Measurements from ENCODE around the gene RBBP8NL. TPM values are rescaled to one million over a fixed set of nuclear protein-coding genes. Genes with fewer than 3 reads are reported as not detected.

RBBP8NL gene
- total and polyA plus RNA-seq, 2 of the 8 experiments (the other 6 are each of a cell fraction or from before 2014, with no cell fraction given), result 0.43 to 0.48 TPM

- TF ChIP-seq SIRT6 (IDR thresholded peaks at IDR 0.05; ENCODE audit: low read length) (no peak), CTCF (IDR thresholded peaks at IDR 0.05; ENCODE audit: control extremely low read depth in 1 of 3, insufficient read depth in 1 of 3, low read depth in 1 of 3, low read length in 3 of 3) (no peak), MAFK (IDR thresholded peaks at IDR 0.05; ENCODE audit: low read depth, low read length) (no peak), SIN3A (conservative IDR thresholded peaks at IDR 0.05 in 1 of 2, IDR thresholded peaks at IDR 0.05 in 1 of 2; ENCODE audit: low read depth in 1 of 2, low read length in 2 of 2) (no peak; a peak in 1 of 4 replicates), CREB1 (IDR thresholded peaks at IDR 0.05) (peak; percentile 87), MAX (IDR thresholded peaks at IDR 0.05) (peak; percentile 59; the same call in 1 of the 2 replicates), EP300 (IDR thresholded peaks at IDR 0.05; ENCODE audit: borderline replicate concordance in 1 of 2, low read depth in 2 of 2, low read length in 2 of 2) (no peak), SAP30 (IDR thresholded peaks at IDR 0.05; ENCODE audit: insufficient read depth, insufficient replicate concordance, low read length) (no peak), HDAC2 (IDR thresholded peaks at IDR 0.05; ENCODE audit: borderline replicate concordance in 1 of 2, low read depth in 2 of 2, low read length in 2 of 2) (no peak), CBX8 (IDR thresholded peaks at IDR 0.05; ENCODE audit: borderline replicate concordance, low read depth, low read length) (no peak), EGR1 (IDR thresholded peaks at IDR 0.05; ENCODE audit: borderline replicate concordance, low read depth, low read length) (0 out of 2 replicates have a peak, but pooled peaks have one; percentile 6), SRF (IDR thresholded peaks at IDR 0.05; ENCODE audit: low read depth, low read length) (no peak), RXRA (IDR thresholded peaks at IDR 0.05; ENCODE audit: insufficient read depth, low read depth, low read length) (no peak), CEBPB (IDR thresholded peaks at IDR 0.05; ENCODE audit: low read depth, low read length) (no peak), SP4 (IDR thresholded peaks at IDR 0.05; ENCODE audit: low read length) (no peak), FOSL1 (IDR thresholded peaks at IDR 0.05; ENCODE audit: insufficient read depth, low read depth, low read length) (no peak)
These were observed 40.7 kb downstream of the RBBP8NL start, which contains the start of gene RPS21 (continued) for GRCh38 chr20:62386383-62387218.

Data from H1 (cell line).